ENCODE data around the gene PODXL2. TPM values are rescaled to one million over a fixed set of nuclear protein-coding genes. Genes with fewer than 3 reads are reported as not detected.

PODXL2 gene
- polyA plus RNA-seq, 1 donor (not counting 4 experiments of a cell fraction or from before 2014, with no cell fraction given) = 1.6 TPM

DNA sequence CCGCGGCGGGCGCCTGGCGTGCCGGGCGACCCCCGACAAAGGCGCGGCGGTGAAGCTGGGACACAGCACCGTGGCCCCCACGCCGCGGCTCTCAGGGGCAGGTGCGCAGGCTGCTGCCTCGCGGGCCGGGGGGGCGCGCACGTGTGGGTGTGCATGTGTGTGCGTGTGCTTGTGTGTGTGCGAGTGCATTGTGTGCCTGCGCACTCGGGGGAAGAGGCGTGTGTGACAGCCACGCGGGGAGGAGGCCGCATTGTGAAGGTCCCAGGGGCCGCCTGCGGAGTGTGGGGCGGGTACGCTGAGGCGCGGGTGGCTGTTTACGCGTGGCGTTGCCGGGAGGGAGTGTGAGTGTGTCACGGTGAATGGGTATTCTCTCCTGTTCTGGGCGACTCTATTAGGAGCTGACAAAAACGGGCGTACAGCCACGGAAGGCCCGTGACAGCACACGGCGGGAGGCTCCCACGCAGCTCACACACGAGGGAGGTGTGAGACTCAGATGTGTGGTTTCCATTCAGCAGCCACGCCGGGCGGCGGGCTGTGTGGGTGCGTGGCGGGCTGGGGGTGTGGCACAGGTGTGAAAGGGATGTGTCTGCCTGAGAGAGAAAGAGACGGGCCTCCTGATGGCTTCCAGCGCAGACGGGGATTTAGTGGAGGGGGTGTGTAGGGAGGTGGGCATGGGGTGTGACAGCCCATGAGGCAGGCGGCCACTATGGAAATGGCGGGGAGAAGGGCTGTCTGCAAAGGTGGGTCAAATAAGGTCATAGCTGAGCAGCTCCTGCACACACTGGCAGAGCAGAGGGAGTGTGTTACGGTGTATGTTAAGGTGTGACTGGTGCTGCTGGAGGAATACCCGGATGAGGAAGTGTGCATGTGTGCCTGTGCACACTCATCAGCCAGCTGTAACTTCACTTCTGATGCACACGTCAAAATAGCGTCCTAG, 750 bp downstream of the PODXL2 start:
- H3K9me1 ChIP-seq (ENCODE audit: control insufficient read depth, extremely low read depth, insufficient read depth, low read length) = no peaks in the 10 kb centered on the region
- DNase-seq (ENCODE audit: low read depth, low spot score) (no peak), FAIRE-seq (no peak)
- no peaks in the 10 kb centered on the region for H3K79me2 ChIP-seq (ENCODE audit: control insufficient read depth, insufficient read depth, low read length)
- peak overlapping the region; percentile 74 for H3K4me2 ChIP-seq (ENCODE audit: control insufficient read depth, extremely low read depth, insufficient read depth, low read depth, low read length)
- no peak overlapping the region for H3K9ac ChIP-seq (ENCODE audit: control insufficient read depth, extremely low read depth, insufficient read depth, low read length)
- H4K20me1 ChIP-seq (ENCODE audit: control insufficient read depth, extremely low read depth, insufficient read depth, low read length) = no peaks in the 10 kb centered on the region
- H3K36me3 ChIP-seq (ENCODE audit: control insufficient read depth in 2 of 2, extremely low read depth in 1 of 2, insufficient read depth in 2 of 2, low read length in 2 of 2) = no peaks in the 10 kb centered on the region
- peak; percentile 87 for TF ChIP-seq EZH2 (IDR thresholded peaks at IDR 0.05; ENCODE audit: low read length)
- no peak for TF ChIP-seq CTCF (optimal IDR thresholded peaks at IDR 0.05 in 1 of 3, IDR thresholded peaks at IDR 0.05 in 1 of 3, conservative IDR thresholded peaks at IDR 0.05 in 1 of 3; ENCODE audit: extremely low read depth in 1 of 3, insufficient read depth in 2 of 3, low read length in 3 of 3)
- dilution Hi-C loops (cut with MboI; ENCODE audit: extremely low pct_ligation_motif_present, low sequenced_read_pairs) = no loop called here
- no peak overlapping the region for H2AFZ ChIP-seq (ENCODE audit: control insufficient read depth, low read length)
- no peaks in the 10 kb centered on the region for H3K9me3 ChIP-seq (ENCODE audit: control insufficient read depth, low read depth, low read length)
- peaks cover 29% of the 10 kb centered on the region for H3K27me3 ChIP-seq (ENCODE audit: control insufficient read depth, extremely low read depth, insufficient read depth, low read length)
- no peak overlapping the region for H3K27ac ChIP-seq (ENCODE audit: control insufficient read depth, insufficient read depth, low read length)
- H3K4me1 ChIP-seq (ENCODE audit: control insufficient read depth, extremely low read depth, insufficient read depth, low read length) = peaks cover 6% of the 10 kb centered on the region
- H3K4me3 ChIP-seq (ENCODE audit: control insufficient read depth in 2 of 3, extremely low read depth in 1 of 3, insufficient read depth in 2 of 3, low read depth in 1 of 3, low read length in 3 of 3) = peak overlapping the region; percentile 29 to 55 (median 38)

DNA sequence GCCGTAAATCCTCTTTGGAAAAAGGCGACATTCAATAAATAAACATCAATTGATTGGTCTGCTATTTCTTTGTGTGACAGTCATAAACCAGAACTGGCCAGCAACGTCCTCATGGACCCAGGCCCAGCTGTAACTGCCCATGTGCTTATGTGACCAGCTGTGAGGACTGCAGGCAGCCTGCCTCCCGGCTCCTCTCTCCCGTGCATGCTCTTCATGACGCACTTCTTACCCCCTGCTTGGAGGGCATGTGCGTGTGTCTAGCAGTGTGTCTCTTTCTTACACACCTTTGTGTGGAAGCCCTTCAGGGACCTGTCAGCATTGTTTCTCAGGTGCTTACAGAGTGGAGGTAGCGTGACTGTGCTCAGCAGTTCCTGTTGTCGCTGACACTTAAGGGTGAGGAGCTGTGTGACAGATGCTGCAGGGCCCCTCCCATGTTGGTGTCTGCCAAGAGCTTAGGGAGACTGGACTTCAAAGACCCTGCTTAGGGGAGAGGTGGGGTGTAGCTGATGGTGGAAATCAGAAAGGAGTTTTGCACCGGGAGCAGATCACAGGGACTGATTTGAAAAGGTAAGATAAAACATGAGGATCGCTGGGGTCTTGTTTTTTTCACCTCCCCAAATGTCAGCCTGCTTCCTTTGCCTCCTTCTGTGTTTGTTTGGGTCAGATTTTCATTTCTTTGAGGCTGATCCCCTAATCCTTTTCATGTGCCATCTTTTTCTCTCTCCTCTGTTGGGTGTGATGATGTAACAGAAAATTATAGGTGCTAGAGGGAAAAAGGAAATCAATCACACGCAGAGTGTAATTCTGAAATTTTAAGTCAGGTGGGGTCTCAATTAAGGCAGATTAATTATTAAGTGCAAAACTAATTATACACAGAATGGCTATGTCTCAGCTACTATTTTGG, 2.1 kb downstream of the PODXL2 start:
- no peaks in the 10 kb centered on the region for H4K20me1 ChIP-seq (ENCODE audit: control insufficient read depth, extremely low read depth, insufficient read depth, low read length)
- H2AFZ ChIP-seq (ENCODE audit: control insufficient read depth, low read length) = no peak overlapping the region
- no peak overlapping the region for H3K4me2 ChIP-seq (ENCODE audit: control insufficient read depth, extremely low read depth, insufficient read depth, low read depth, low read length)
- H3K27ac ChIP-seq (ENCODE audit: control insufficient read depth, insufficient read depth, low read length) = no peak overlapping the region
- dilution Hi-C loops (cut with MboI; ENCODE audit: extremely low pct_ligation_motif_present, low sequenced_read_pairs) = no loop called here
- H3K4me3 ChIP-seq (ENCODE audit: control insufficient read depth in 2 of 3, extremely low read depth in 1 of 3, insufficient read depth in 2 of 3, low read depth in 1 of 3, low read length in 3 of 3) = no peak overlapping the region
- no peaks in the 10 kb centered on the region for H3K79me2 ChIP-seq (ENCODE audit: control insufficient read depth, insufficient read depth, low read length)
- FAIRE-seq (no peak), DNase-seq (ENCODE audit: low read depth, low spot score) (no peak)
- no peaks in the 10 kb centered on the region for H3K9me3 ChIP-seq (ENCODE audit: control insufficient read depth, low read depth, low read length)
- TF ChIP-seq EZH2 (IDR thresholded peaks at IDR 0.05; ENCODE audit: low read length) (no peak), CTCF (optimal IDR thresholded peaks at IDR 0.05 in 1 of 3, IDR thresholded peaks at IDR 0.05 in 1 of 3, conservative IDR thresholded peaks at IDR 0.05 in 1 of 3; ENCODE audit: extremely low read depth in 1 of 3, insufficient read depth in 2 of 3, low read length in 3 of 3) (no peak)
- peaks cover 6% of the 10 kb centered on the region for H3K4me1 ChIP-seq (ENCODE audit: control insufficient read depth, extremely low read depth, insufficient read depth, low read length)
- H3K9ac ChIP-seq (ENCODE audit: control insufficient read depth, extremely low read depth, insufficient read depth, low read length) = no peak overlapping the region
- no peaks in the 10 kb centered on the region for H3K36me3 ChIP-seq (ENCODE audit: control insufficient read depth in 2 of 2, extremely low read depth in 1 of 2, insufficient read depth in 2 of 2, low read length in 2 of 2)
- H3K27me3 ChIP-seq (ENCODE audit: control insufficient read depth, extremely low read depth, insufficient read depth, low read length) = peaks cover 29% of the 10 kb centered on the region
- H3K9me1 ChIP-seq (ENCODE audit: control insufficient read depth, extremely low read depth, insufficient read depth, low read length) = no peaks in the 10 kb centered on the region

Measured in keratinocyte (primary cell).